GM23338 (cell line): ENCODE data around the gene COMP. TPM values are rescaled to one million over a fixed set of nuclear protein-coding genes. Genes with fewer than 3 reads are reported as not detected.
"Not testable (repeated sequence)": the region's sequence is repeated elsewhere in the genome, so short reads cannot be mapped to it uniquely, and the experiment has no call there.

ENCODE experiments used
- ATAC-seq: fragments of 200-7000 bp; cut with Tn5 transposase; 3 replicates; pipeline ENCODE4 v1.9.1; 2020
- DNase-seq: peaks from one replicate; pipeline ENCODE4 v3.0.0-alpha.2; 2015; ENCODE audit warnings: low spot score
- H2AFZ ChIP-seq: fragments of 200-600 bp; sonication (generic); 2 replicates; pipeline ENCODE4 v1.8.0; 2016; ENCODE audit warnings: antibody characterized with exemption, mild to moderate bottlenecking, moderate library complexity
- H3F3A ChIP-seq: fragments of 200-600 bp; sonication (generic); replicated peaks from 2 replicates; pipeline ENCODE4 v1.8.0; 2017; ENCODE audit warnings: antibody characterized with exemption, mixed run types, low read depth
- H3K27ac ChIP-seq: fragments of 200-600 bp; sonication (generic); 2 replicates; pipeline ENCODE4 v1.6.1; 2016; ENCODE audit warnings: low read depth
- H3K27me3 ChIP-seq: fragments of 200-600 bp; sonication (generic); 2 replicates; pipeline ENCODE4 v1.8.0; 2016; ENCODE audit warnings: mild to moderate bottlenecking, mixed run types, moderate library complexity; ENCODE audit not compliant: insufficient read depth
- H3K36me3 ChIP-seq: fragments of 200-600 bp; sonication (generic); 2 replicates; pipeline ENCODE4 v1.8.0; 2016; ENCODE audit warnings: mild to moderate bottlenecking; ENCODE audit not compliant: insufficient read depth
- H3K4me1 ChIP-seq: fragments of 200-600 bp; sonication (generic); 2 replicates; pipeline ENCODE4 v1.8.0; 2016; ENCODE audit warnings: mild to moderate bottlenecking, moderate library complexity; ENCODE audit not compliant: insufficient read depth
- H3K4me2 ChIP-seq: fragments of 200-600 bp; sonication (generic); 2 replicates; pipeline ENCODE4 v1.7.1; 2017; ENCODE audit warnings: mixed run types
- H3K4me3 ChIP-seq: fragments of 200-600 bp; sonication (generic); 2 replicates; pipeline ENCODE4 v1.6.1; 2016; ENCODE audit warnings: mixed run types
- H3K79me2 ChIP-seq: fragments of 200-600 bp; sonication (generic); replicated peaks from 2 replicates; pipeline ENCODE4 v1.8.0; 2017; ENCODE audit warnings: mild to moderate bottlenecking; ENCODE audit not compliant: insufficient read depth
- H3K9me2 ChIP-seq: fragments of 200-600 bp; sonication (generic); 2 replicates; pipeline ENCODE4 v1.8.0; 2017; ENCODE audit not compliant: insufficient read depth
- H4K20me1 ChIP-seq: fragments of 200-600 bp; sonication (generic); replicated peaks from 2 replicates; pipeline ENCODE4 v1.8.0; 2017; ENCODE audit warnings: mild to moderate bottlenecking; ENCODE audit not compliant: insufficient read depth
- H3K27ac Mint-ChIP-seq: 2 replicates; pipeline ENCODE4 v1.8.0; 2020; ENCODE audit warnings: inconsistent platforms, mild to moderate bottlenecking, moderate library complexity, mixed read lengths
- H3K27me3 Mint-ChIP-seq: 3 replicates; pipeline ENCODE4 v1.8.0; 2022; ENCODE audit warnings: low read depth, mild to moderate bottlenecking, moderate library complexity, mixed read lengths, inconsistent platforms; ENCODE audit not compliant: insufficient read depth, poor library complexity
- H3K36me3 Mint-ChIP-seq: 3 replicates; pipeline ENCODE4 v1.8.0; 2021; ENCODE audit warnings: low read depth, mild to moderate bottlenecking, inconsistent platforms, moderate library complexity, mixed read lengths
- H3K4me1 Mint-ChIP-seq: 3 replicates; pipeline ENCODE4 v1.8.0; 2020; ENCODE audit warnings: mild to moderate bottlenecking, inconsistent platforms, mixed read lengths
- H3K4me3 Mint-ChIP-seq: 3 replicates; pipeline ENCODE4 v1.8.0; 2021; ENCODE audit warnings: moderate library complexity, mild to moderate bottlenecking, inconsistent platforms, mixed read lengths
- H3K9me3 Mint-ChIP-seq: 3 replicates; pipeline ENCODE4 v1.8.0; 2020; ENCODE audit warnings: moderate library complexity, mild to moderate bottlenecking, inconsistent platforms, mixed read lengths
- CTCF ChIP-seq, 2 experiments: fragments of 200-600 bp in 1 of 2; sonication (generic) in 1 of 2; conservative IDR thresholded peaks; 2 replicates each; pipeline versions ENCODE4 v1.5.1 to v1.6.1; 2016 to 2017; ENCODE audit warnings: antibody characterized with exemption in 2 of 2, low read depth in 2 of 2, mild to moderate bottlenecking in 2 of 2, moderate library complexity in 1 of 2
- ETS1 ChIP-seq: IDR thresholded peaks from 2 replicates; pipeline ENCODE4 v1.6.1; 2016; ENCODE audit warnings: antibody characterized with exemption
- EZH2 ChIP-seq: fragments of 200-600 bp; sonication (generic); IDR thresholded peaks from one replicate; pipeline ENCODE4 v1.8.0; 2017; ENCODE audit warnings: antibody characterized with exemption, mild to moderate bottlenecking, low read depth; ENCODE audit not compliant: unreplicated experiment
- EZH2phosphoT487 ChIP-seq: fragments of 200-600 bp; sonication (generic); IDR thresholded peaks from one replicate; pipeline ENCODE4 v1.8.1; 2018; ENCODE audit warnings: antibody characterized with exemption; ENCODE audit not compliant: unreplicated experiment
- NANOG ChIP-seq: IDR thresholded peaks from 2 replicates; pipeline ENCODE4 v1.6.1; 2016; ENCODE audit warnings: antibody characterized with exemption, borderline replicate concordance
- POLR2AphosphoS5 ChIP-seq: IDR thresholded peaks from 2 replicates; pipeline ENCODE4 v1.6.1; 2016; ENCODE audit warnings: antibody characterized with exemption, low read depth
- REST ChIP-seq: IDR thresholded peaks from one replicate; pipeline ENCODE4 v1.6.1; 2018; ENCODE audit warnings: antibody characterized with exemption; ENCODE audit not compliant: unreplicated experiment
- STAT1 ChIP-seq: IDR thresholded peaks from one replicate; pipeline ENCODE4 v1.6.1; 2016; ENCODE audit warnings: antibody characterized with exemption; ENCODE audit not compliant: unreplicated experiment
- ZNF331 ChIP-seq: fragments of 250-450 bp; sonication (Bioruptor Pico); IDR thresholded peaks from 2 replicates; pipeline ENCODE4 v1.5.0; 2020; ENCODE audit warnings: low read depth, mild to moderate bottlenecking, moderate library complexity
- polyA plus RNA-seq: library from polyadenylated mRNA; unstranded; fragments of >200 nt; fragmentation: Nextera tagmentation; extraction: Ambion mirVana; gene quantifications from 2 replicates; pipeline ENCODE4 v1.2.1, GENCODE V29; 2016
- total RNA-seq: library from RNA; depleted of rRNA; stranded (reverse); fragments of >200 nt; shearing (Covaris generic); gene quantifications from 2 replicates; pipeline ENCODE4 v1.2.3, GENCODE V29; 2014

Gene COMP
- total and polyA plus RNA-seq, 2 experiments from 2014 or later = 0.58 to 0.63 TPM

GRCh38 chr19:18816645-18817044 lies 25.5 kb upstream of the COMP start:
- H3K27me3 ChIP-seq = peaks cover 34% of the 10 kb centered on the region; the same call in 1 of the 2 replicates
- H3K4me2 ChIP-seq, H3K4me3 ChIP-seq, H3K36me3 Mint-ChIP-seq, H3F3A ChIP-seq, H2AFZ ChIP-seq, DNase-seq, H3K27ac ChIP-seq, H3K9me3 Mint-ChIP-seq, ATAC-seq, H3K4me3 Mint-ChIP-seq, H3K4me1 Mint-ChIP-seq, H3K36me3 ChIP-seq, H3K4me1 ChIP-seq, H4K20me1 ChIP-seq, H3K79me2 ChIP-seq, H3K9me2 ChIP-seq, H3K27ac Mint-ChIP-seq: not testable (repeated sequence)
- peaks cover 20% of the 10 kb centered on the region for H3K27me3 Mint-ChIP-seq

- Mint-ChIP-seq H3K9me3 (no peaks in the 10 kb centered on the region), H3K27me3 (peaks cover 22% of the 10 kb centered on the region), H3K36me3 (no peaks in the 10 kb centered on the region), H3K27ac (no peak overlapping the region), H3K4me1 (no peaks in the 10 kb centered on the region), H3K4me3 (no peak overlapping the region)
- H3K4me2 ChIP-seq = no peak overlapping the region
- H3F3A ChIP-seq = no peaks in the 10 kb centered on the region
- DNase-seq (no peak), ATAC-seq (no peak)
- no peaks in the 10 kb centered on the region for H3K36me3 ChIP-seq
- H3K79me2 ChIP-seq = no peaks in the 10 kb centered on the region
- no peaks in the 10 kb centered on the region for H3K9me2 ChIP-seq
- H3K4me1 ChIP-seq = no peaks in the 10 kb centered on the region
- no peak overlapping the region for H3K27ac ChIP-seq
- TF ChIP-seq POLR2AphosphoS5 (no peak), REST (no peak), ZNF331 (no peak), EZH2phosphoT487 (no peak), STAT1 (no peak), CTCF (conservative IDR thresholded peaks at IDR 0.05; ENCODE audit: low read depth in 2 of 2) (no peak), NANOG (no peak), ETS1 (no peak), EZH2 (no peak)
- H3K27me3 ChIP-seq = peaks cover 37% of the 10 kb centered on the region; the same call in 1 of the 2 replicates
- no peak overlapping the region for H2AFZ ChIP-seq
- no peak overlapping the region for H3K4me3 ChIP-seq
- no peaks in the 10 kb centered on the region for H4K20me1 ChIP-seq
Measured at GRCh38 chr19:18815673-18816072, 24.6 kb upstream of the COMP start.
